ENCODE results near the gene TXNRD1. TPM values are rescaled to one million over a fixed set of nuclear protein-coding genes. Genes with fewer than 3 reads are reported as not detected.

TXNRD1 gene
- total and polyA plus RNA-seq, 2 of the 8 experiments (the other 6 are each of a cell fraction or from before 2014, with no cell fraction given) = 56.8 to 127 TPM

DNA sequence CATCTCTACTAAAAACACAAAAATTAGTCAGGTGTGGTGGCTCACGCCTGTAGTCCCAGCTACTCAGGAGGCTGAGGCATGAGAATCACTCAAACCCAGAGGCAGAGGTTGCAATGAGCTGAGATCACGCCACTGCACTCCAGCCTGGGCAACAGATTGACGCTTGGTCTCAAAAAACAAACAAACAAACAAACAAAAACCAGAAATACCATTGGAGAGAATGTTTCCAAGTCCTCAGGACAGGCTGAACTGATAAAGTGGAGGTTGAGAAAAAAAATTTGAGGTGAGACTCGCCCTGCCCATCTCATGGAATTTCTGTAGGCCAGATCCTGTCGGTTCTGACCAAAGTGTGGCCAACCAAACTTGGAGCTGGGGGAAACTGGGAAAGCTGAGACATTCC lies 47.0 kb upstream of the TXNRD1 start:
- Histone ChIP-seq H3K4me3 (ENCODE audit: extremely low read depth in 1 of 4, insufficient read depth in 2 of 4, low read depth in 3 of 4, low read length in 4 of 4) (no peak overlapping the region), H4K91ac (replicated peaks; ENCODE audit: insufficient read length, low read length) (no peak overlapping the region), H3K9me3 (ENCODE audit: insufficient read depth in 2 of 2, low read depth in 1 of 2, low read length in 1 of 2) (no peaks in the 10 kb centered on the region), H3K36me3 (ENCODE audit: control insufficient read depth in 2 of 4, insufficient read depth in 4 of 4, low read length in 3 of 4) (no peaks in the 10 kb centered on the region; a peak in 1 of 8 replicates), H3K56ac (replicated peaks; ENCODE audit: insufficient read length, low read depth, low read length) (no peak overlapping the region), H3K14ac (ENCODE audit: insufficient read length) (no peak overlapping the region), H3K9ac (replicated peaks in 1 of 4; ENCODE audit: extremely low read depth in 1 of 4, low read depth in 3 of 4, low read length in 3 of 4) (no peak overlapping the region), H4K20me1 (replicated peaks in 1 of 2; ENCODE audit: control insufficient read depth in 1 of 2, insufficient read depth in 2 of 2, low read length in 2 of 2) (no peaks in the 10 kb centered on the region), H3K27me3 (replicated peaks in 1 of 4; ENCODE audit: control insufficient read depth in 3 of 4, extremely low read depth in 1 of 4, insufficient read depth in 3 of 4, low read length in 3 of 4) (no peaks in the 10 kb centered on the region), H2BK5ac (ENCODE audit: low read depth, low read length) (no peak overlapping the region), H2BK12ac (ENCODE audit: low read depth, low read length) (no peak overlapping the region), H2BK20ac (ENCODE audit: low read length) (no peak overlapping the region), H3K79me1 (ENCODE audit: low read depth, low read length) (no peaks in the 10 kb centered on the region), H3K79me2 (ENCODE audit: control insufficient read depth in 1 of 2, insufficient read depth in 2 of 2, low read length in 2 of 2) (no peaks in the 10 kb centered on the region), H2BK15ac (ENCODE audit: low read length) (no peak overlapping the region), H3K23me2 (ENCODE audit: low read depth, low read length) (no peaks in the 10 kb centered on the region), H3K4me2 (ENCODE audit: insufficient read depth in 1 of 2, low read depth in 2 of 2, low read length in 2 of 2) (no peak overlapping the region), H4K8ac (ENCODE audit: extremely low read depth, insufficient read depth, low read length) (no peak overlapping the region), H2AK5ac (ENCODE audit: low read depth, low read length) (no peak overlapping the region), H2BK120ac (replicated peaks; ENCODE audit: low read depth, low read length) (no peak overlapping the region), H3K18ac (ENCODE audit: extremely low read depth, low read length) (no peak overlapping the region), H3K4ac (replicated peaks; ENCODE audit: insufficient read length, low read depth, low read length) (no peak overlapping the region), H3K4me1 (replicated peaks in 1 of 4; ENCODE audit: control insufficient read depth in 3 of 4, insufficient read depth in 4 of 4, low read length in 3 of 4) (no peaks in the 10 kb centered on the region), H3K27ac (ENCODE audit: low read depth, low read length) (no peak overlapping the region), H2AFZ (ENCODE audit: low read length) (no peak overlapping the region), H4K5ac (ENCODE audit: insufficient read length, low read depth, low read length) (no peak overlapping the region), H3K23ac (ENCODE audit: insufficient read length) (no peak overlapping the region)
- no peak for TF ChIP-seq CHD1 (IDR thresholded peaks at IDR 0.05; ENCODE audit: low read depth, low read length)
- TF ChIP-seq POLR2AphosphoS5 (IDR thresholded peaks at IDR 0.05; ENCODE audit: low read depth, low read length) = no peak
- TF ChIP-seq, protein P1, sequence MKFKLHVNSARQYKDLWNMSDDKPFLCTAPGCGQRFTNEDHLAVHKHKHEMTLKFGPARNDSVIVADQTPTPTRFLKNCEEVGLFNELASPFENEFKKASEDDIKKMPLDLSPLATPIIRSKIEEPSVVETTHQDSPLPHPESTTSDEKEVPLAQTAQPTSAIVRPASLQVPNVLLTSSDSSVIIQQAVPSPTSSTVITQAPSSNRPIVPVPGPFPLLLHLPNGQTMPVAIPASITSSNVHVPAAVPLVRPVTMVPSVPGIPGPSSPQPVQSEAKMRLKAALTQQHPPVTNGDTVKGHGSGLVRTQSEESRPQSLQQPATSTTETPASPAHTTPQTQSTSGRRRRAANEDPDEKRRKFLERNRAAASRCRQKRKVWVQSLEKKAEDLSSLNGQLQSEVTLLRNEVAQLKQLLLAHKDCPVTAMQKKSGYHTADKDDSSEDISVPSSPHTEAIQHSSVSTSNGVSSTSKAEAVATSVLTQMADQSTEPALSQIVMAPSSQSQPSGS (IDR thresholded peaks at IDR 0.05; ENCODE audit: low read length) = no peak
- TF ChIP-seq SP2 (IDR thresholded peaks at IDR 0.05; ENCODE audit: low read length) = no peak
- POLR2A ChIA-PET (ENCODE audit: partially characterized antibody) = no interaction called here
- CTCF ChIA-PET (ENCODE audit: partially characterized antibody) = no interaction called here
- DNase-seq (ENCODE audit: low read depth in 1 of 2, low spot score in 2 of 2) (no peak), FAIRE-seq (no peak)
- WGBS, 2 experiments (ENCODE audit: extremely low coverage in 1 of 2, insufficient coverage in 1 of 2, insufficient read length in 1 of 2, insufficient replicate concordance in 2 of 2, low coverage in 1 of 2, low lambda C conversion rate in 2 of 2, missing lambda C conversion rate in 1 of 2) = 94% methylated on average over 5 of the region's 5 CpGs; no CpG with 5 or more reads in 1 of the 2 experiments

Measured in H1 (cell line).